Colonic mucosa (tissue), 4 donors: ENCODE data around the gene SRPK2. TPM values are rescaled to one million over a fixed set of nuclear protein-coding genes. Genes with fewer than 3 reads are reported as not detected.

Experiments used
- DNase-seq: peaks from one replicate; pipeline ENCODE4 v3.0.0-alpha.2; 2020
- H3K27ac ChIP-seq: fragments of 200-600 bp; one replicate; pipeline ENCODE4 v1.8.0; 2021
- H3K27me3 ChIP-seq: fragments of 200-600 bp; one replicate; pipeline ENCODE4 v1.8.0; 2021
- H3K36me3 ChIP-seq: fragments of 200-600 bp; one replicate; pipeline ENCODE4 v1.8.0; 2021
- H3K4me1 ChIP-seq: fragments of 200-600 bp; one replicate; pipeline ENCODE4 v1.8.0; 2021; ENCODE audit warnings: mild to moderate bottlenecking
- H3K4me3 ChIP-seq: fragments of 200-600 bp; one replicate; pipeline ENCODE4 v1.8.0; 2021
- H3K9ac ChIP-seq, 2 donors: one replicate each; pipeline ENCODE4 v1.7.0; 2013; ENCODE audit warnings: control low read depth in 2 of 2, low read depth in 2 of 2, low read length in 2 of 2
- H3K9me3 ChIP-seq: fragments of 200-600 bp; one replicate; pipeline ENCODE4 v1.8.0; 2021
- intact Hi-C: fragments of 100-400 bp; cut with DNase I; formaldehyde crosslinking; loops from one replicate; pipeline ENCODE4 v1.14.1; 2022
- total RNA-seq, 2 donors: library from RNA; stranded (reverse); fragmentation: NEBNext Ultra II Directional in 1 of 2; extraction: Animal tissue kit (Norgen Biotek cat#: 25700) in 1 of 2; gene quantifications; one replicate each; pipeline ENCODE4 v1.2.1, GENCODE V29; 2021
- TF ChIP-seq, protein P1 (sequence below): fragments of 200-600 bp; IDR thresholded peaks from one replicate; pipeline ENCODE4 v1.8.0; 2022; ENCODE audit warnings: antibody characterized with exemption, mild to moderate bottlenecking
- donor health status: healthy.
- donor health status: DM: no; HTN: no; CAD: no.
- donor health status: DM: no; HTN: no; CAD: no.

The SRPK2 gene
- total RNA-seq, 2 donors from 2014 or later = 25.0 to 30.1 TPM

DNA sequence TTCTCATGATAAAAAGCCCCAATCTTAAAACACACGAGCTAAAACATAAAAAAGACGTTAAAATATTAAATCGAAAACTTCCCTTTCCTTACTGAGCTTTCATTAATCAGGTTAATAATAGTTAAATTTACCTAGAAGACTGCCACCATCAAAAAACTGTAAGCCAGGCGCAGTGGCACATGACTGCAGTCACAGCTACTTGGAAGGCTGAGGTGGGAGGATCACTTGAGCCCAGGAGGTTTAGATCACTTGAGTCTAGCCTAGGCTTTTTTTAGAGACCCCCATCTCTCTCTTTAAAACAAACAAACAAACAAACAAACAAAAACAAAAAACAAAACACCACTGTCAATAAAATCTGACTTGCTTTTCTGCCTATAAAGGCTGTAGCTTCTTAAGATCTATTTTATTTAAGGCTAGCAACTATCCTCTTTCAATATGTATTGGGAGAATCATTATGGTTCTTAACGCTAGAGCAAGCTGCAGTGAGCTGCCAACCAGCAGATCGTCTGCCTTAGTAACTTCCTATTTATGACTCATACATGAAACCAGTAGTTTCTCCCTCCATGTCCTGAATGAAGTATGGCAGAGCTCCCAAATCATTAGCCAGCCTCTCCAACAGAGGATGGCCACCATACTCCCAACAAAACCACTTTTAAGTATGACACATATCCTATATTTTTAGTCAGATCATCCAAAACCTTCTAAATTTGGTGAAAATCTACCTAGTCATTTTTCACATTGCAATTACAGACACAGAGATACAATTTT, 163.7 kb downstream of the SRPK2 start:
- DNase-seq = no peak

DNA sequence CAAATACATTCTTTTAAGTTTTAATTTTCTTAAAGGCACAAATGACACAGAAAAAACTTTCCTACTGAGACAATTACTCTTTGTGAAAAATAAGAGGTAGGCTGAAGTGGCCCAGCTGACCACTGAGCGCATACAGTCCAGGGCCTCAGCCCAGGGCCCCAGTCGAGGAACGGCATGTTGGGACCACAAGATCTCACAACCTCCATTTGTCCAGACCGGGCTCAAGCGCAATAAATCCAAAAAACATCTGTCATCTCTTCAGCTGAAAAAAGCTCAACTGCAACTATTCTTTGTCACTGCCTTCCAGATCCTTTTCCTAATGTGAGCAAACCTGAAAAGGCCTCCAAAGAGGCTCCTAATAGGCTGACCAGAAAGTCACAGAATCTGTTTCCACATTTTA, 165.8 kb downstream of the SRPK2 start:
- DNase-seq = no peak
- H3K4me1 ChIP-seq = no peaks in the 10 kb centered on the region
- H3K9me3 ChIP-seq = no peaks in the 10 kb centered on the region
- H3K36me3 ChIP-seq = no peaks in the 10 kb centered on the region
- no peak overlapping the region for H3K4me3 ChIP-seq
- TF ChIP-seq, protein P1, sequence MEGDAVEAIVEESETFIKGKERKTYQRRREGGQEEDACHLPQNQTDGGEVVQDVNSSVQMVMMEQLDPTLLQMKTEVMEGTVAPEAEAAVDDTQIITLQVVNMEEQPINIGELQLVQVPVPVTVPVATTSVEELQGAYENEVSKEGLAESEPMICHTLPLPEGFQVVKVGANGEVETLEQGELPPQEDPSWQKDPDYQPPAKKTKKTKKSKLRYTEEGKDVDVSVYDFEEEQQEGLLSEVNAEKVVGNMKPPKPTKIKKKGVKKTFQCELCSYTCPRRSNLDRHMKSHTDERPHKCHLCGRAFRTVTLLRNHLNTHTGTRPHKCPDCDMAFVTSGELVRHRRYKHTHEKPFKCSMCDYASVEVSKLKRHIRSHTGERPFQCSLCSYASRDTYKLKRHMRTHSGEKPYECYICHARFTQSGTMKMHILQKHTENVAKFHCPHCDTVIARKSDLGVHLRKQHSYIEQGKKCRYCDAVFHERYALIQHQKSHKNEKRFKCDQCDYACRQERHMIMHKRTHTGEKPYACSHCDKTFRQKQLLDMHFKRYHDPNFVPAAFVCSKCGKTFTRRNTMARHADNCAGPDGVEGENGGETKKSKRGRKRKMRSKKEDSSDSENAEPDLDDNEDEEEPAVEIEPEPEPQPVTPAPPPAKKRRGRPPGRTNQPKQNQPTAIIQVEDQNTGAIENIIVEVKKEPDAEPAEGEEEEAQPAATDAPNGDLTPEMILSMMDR = no peak
- H3K27ac ChIP-seq = no peak overlapping the region
- intact Hi-C loops = no loop called here
- H3K9ac ChIP-seq = no peak overlapping the region
- H3K27me3 ChIP-seq = no peaks in the 10 kb centered on the region

More for the DNA sequence above, 163.7 kb downstream of the SRPK2 start:
- Histone ChIP-seq H3K4me1 (no peaks in the 10 kb centered on the region), H3K27ac (no peak overlapping the region), H3K4me3 (no peak overlapping the region), H3K9me3 (no peaks in the 10 kb centered on the region), H3K9ac (no peak overlapping the region), H3K36me3 (no peaks in the 10 kb centered on the region), H3K27me3 (no peaks in the 10 kb centered on the region)
- TF ChIP-seq, protein P1 = no peak
- intact Hi-C loops = no loop called here

DNA sequence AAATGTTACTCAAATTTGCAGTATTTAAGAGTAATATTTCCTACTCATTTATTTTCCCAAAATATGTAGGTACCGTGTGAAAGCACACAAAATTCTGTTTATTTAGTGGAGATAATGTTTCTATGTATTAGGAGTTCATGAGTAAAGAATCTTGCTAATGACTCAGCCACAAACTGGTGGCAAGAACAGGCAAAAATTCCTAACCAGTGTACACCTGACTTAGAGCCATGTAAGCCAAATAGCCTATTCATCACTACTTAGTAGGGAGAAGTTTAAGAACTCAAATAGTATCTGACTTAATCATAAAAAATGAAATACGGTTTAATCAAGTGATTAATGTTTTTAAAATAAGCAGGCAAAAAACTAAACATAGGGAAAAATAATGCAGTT, 169.0 kb downstream of the SRPK2 start:
- no peak for DNase-seq
- TF ChIP-seq, protein P1 = no peak
- intact Hi-C loops = no loop called here
- no peak overlapping the region for H3K9ac ChIP-seq
- H3K9me3 ChIP-seq = no peaks in the 10 kb centered on the region
- no peak overlapping the region for H3K27ac ChIP-seq
- H3K4me3 ChIP-seq = no peak overlapping the region
- H3K4me1 ChIP-seq = no peaks in the 10 kb centered on the region
- no peaks in the 10 kb centered on the region for H3K27me3 ChIP-seq
- H3K36me3 ChIP-seq = no peaks in the 10 kb centered on the region

DNA sequence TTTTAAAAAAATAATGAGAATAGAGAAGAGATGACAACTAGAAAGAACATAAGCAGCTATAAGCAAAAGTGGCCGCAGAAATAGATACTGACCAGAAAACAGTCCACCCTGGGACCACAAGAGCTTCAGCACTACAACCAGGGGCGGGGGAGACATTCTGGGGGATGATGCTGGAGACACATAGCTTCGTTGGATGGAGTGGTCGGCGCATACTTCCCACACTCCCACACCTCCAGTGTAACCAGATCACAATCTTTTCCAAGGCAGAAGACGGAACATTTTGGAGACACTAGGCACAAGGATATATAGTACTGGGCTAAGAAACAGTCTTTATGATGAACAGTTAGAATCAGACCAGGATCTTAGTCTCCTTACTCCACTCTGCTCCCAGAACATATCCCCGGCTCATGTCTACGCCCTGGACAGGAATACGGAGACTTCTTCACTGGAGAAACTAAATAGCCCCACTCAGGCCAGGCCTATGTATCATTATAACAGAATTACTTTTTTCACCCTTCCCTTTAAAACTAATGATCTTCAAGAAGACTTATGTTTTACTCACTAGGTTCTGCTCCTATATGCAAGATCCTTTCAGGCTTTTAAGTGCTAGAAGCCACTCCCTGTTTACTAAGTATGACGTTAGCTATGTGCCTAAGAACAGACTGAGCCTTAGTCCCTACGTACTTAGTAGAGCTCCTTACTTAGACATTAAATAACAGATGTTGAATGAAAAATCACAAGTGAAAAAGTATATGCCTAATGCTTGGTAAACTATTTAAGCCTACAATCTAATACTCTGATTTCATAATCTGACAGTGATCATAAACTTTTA, 169.6 kb downstream of the SRPK2 start:
- intact Hi-C loops = no loop called here
- H3K4me1 ChIP-seq = no peaks in the 10 kb centered on the region
- no peak for DNase-seq
- no peaks in the 10 kb centered on the region for H3K9me3 ChIP-seq
- no peaks in the 10 kb centered on the region for H3K36me3 ChIP-seq
- H3K27me3 ChIP-seq = no peaks in the 10 kb centered on the region
- TF ChIP-seq, protein P1 = no peak
- no peak overlapping the region for H3K9ac ChIP-seq
- no peak overlapping the region for H3K4me3 ChIP-seq
- H3K27ac ChIP-seq = no peak overlapping the region

DNA sequence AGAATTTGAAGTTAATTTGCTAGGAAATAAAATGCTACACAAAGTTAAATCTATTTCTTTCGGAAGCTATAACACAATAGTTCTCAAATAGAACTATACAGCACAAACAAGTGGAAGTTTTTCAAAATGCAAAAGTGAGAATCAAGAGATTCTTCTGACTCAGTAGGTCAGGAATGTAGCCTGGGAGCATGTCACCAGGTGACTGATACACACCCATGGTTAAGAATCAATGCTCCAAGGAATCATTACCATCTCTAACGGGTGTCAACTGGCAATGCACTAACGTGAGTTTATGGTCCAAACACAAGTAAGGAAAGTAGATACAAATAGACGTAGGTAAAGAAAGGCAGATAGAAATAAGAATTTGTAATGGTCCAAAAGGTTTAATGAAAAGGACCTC, 170.5 kb downstream of the SRPK2 start:
- intact Hi-C loops = no loop called here
- H3K36me3 ChIP-seq = no peaks in the 10 kb centered on the region
- no peak for DNase-seq
- TF ChIP-seq, protein P1 = no peak
- no peaks in the 10 kb centered on the region for H3K27me3 ChIP-seq
- no peak overlapping the region for H3K27ac ChIP-seq
- H3K4me3 ChIP-seq = no peak overlapping the region
- no peak overlapping the region for H3K9ac ChIP-seq
- H3K9me3 ChIP-seq = no peaks in the 10 kb centered on the region
- H3K4me1 ChIP-seq = no peaks in the 10 kb centered on the region
